Kidney (tissue), 14 donors: ENCODE data around the gene ZC3H11A. TPM values are rescaled to one million over a fixed set of nuclear protein-coding genes. Genes with fewer than 3 reads are reported as not detected.

ENCODE experiments used
- DNase-seq, 5 donors: peaks; one replicate each; pipeline ENCODE4 v3.0.0-alpha.2; 2013 to 2020
- FAIRE-seq: peaks from 2 replicates; lab custom pipeline; 2012; peaks lifted over from hg19 to GRCh38; lab: Jason Lieb, UNC
- H3K27ac ChIP-seq, 2 donors: one replicate each; pipeline ENCODE4 v1.7.0; 2013; ENCODE audit warnings: low read depth in 2 of 2, low read length in 2 of 2, inconsistent platforms in 1 of 2
- H3K27me3 ChIP-seq: one replicate; pipeline ENCODE4 v1.7.1; 2013; ENCODE audit warnings: low read length, inconsistent platforms; ENCODE audit not compliant: control insufficient read depth, insufficient read depth
- H3K36me3 ChIP-seq, 3 donors: one replicate each; pipeline versions ENCODE4 v1.7.0 to v1.7.1; 2013; ENCODE audit warnings: low read length in 3 of 3, control low read depth in 1 of 3, inconsistent platforms in 1 of 3; ENCODE audit not compliant: insufficient read depth in 3 of 3, control insufficient read depth in 2 of 3
- H3K4me1 ChIP-seq, 3 donors: one replicate each; pipeline versions ENCODE4 v1.7.0 to v1.7.1; 2013; ENCODE audit warnings: low read length in 3 of 3, inconsistent platforms in 1 of 3, low read depth in 1 of 3; ENCODE audit not compliant: control insufficient read depth in 2 of 3, insufficient read depth in 2 of 3
- H3K4me3 ChIP-seq, 3 donors: one replicate each; pipeline versions ENCODE4 v1.7.0 to v1.8.1; 2013; ENCODE audit warnings: low read length in 3 of 3, control low read depth in 1 of 3, inconsistent platforms in 1 of 3
- H3K9ac ChIP-seq, 3 donors: one replicate each; pipeline versions ENCODE4 v1.7.0 to v1.7.1; 2013; ENCODE audit warnings: low read length in 3 of 3, control low read depth in 1 of 3, inconsistent platforms in 1 of 3
- H3K9me3 ChIP-seq, 3 donors: one replicate each; pipeline versions ENCODE4 v1.7.0 to v1.7.1; 2013; ENCODE audit warnings: low read length in 3 of 3, control low read depth in 1 of 3, inconsistent platforms in 1 of 3; ENCODE audit not compliant: control insufficient read depth in 2 of 3, insufficient read depth in 1 of 3
- intact Hi-C: fragments of 100-400 bp; cut with DNase I; formaldehyde crosslinking; loops from one replicate; pipeline ENCODE4 v1.11.1; 2022
- polyA plus RNA-seq: library from polyadenylated mRNA; stranded (reverse); fragments of 350-450 nt; fragmentation: Illumina TruSeq; extraction: RNeasy Lipid Tissue Mini Kit (QIAGEN cat#74804); gene quantifications from one replicate; pipeline ENCODE4 v1.2.3, GENCODE V29; 2014; ENCODE audit warnings: low read depth, low replicate concordance; ENCODE audit not compliant: insufficient read depth
- total RNA-seq: library from RNA; stranded (reverse); fragmentation: NEBNext Ultra II Directional; extraction: Animal tissue kit (Norgen Biotek cat#: 25700); gene quantifications from one replicate; pipeline ENCODE4 v1.2.1, GENCODE V29; 2021
- TF ChIP-seq, protein P1 (sequence below): IDR thresholded peaks from 3 replicates; pipeline ENCODE4 v1.5.1; 2012; ENCODE audit warnings: mild to moderate bottlenecking, moderate library complexity, borderline replicate concordance; ENCODE audit not compliant: insufficient read depth; ENCODE audit errors: extremely low read depth
- donor health status: control.
- donor health status: control.
- donor health status: control.
- donor health status: control.
- donor health status: control.
- donor health status: DM: yes; HTN: yes; CAD: no.
- donor health status: Normal renal cell carcinoma (clear cell type).

The ZC3H11A gene
- total and polyA plus RNA-seq, 2 donors from 2014 or later, result 38.6 to 63.4 TPM

DNA sequence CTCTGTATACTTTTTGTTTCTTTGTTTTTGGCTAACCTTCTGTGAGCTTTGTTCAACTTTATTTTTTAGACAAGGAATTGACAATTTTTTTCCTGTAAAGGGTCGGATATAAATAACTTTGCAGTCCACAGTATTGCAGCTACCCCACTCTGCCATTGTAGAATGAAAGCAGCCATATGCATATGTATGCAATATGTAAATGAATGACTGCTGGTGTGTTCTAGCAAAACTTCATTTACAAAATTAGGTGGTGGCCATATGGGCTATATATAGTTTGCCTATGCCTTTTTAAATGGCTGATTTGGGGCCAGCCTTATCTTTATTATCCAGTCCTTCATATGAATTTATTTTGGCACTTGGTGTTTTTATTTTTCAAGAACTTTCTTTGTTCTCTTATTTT is 48.0 kb downstream of the ZC3H11A start:
- Histone ChIP-seq H3K4me3 (no peak overlapping the region), H3K9me3 (no peaks in the 10 kb centered on the region), H3K9ac (no peak overlapping the region), H3K36me3 (peaks cover 6 to 24% (median 6%) of the 10 kb centered on the region in 3 donors), H3K4me1 (peaks cover 0 to 2% (median 0%) of the 10 kb centered on the region in 3 donors), H3K27me3 (no peaks in the 10 kb centered on the region), H3K27ac (no peak overlapping the region)
- TF ChIP-seq, protein P1, sequence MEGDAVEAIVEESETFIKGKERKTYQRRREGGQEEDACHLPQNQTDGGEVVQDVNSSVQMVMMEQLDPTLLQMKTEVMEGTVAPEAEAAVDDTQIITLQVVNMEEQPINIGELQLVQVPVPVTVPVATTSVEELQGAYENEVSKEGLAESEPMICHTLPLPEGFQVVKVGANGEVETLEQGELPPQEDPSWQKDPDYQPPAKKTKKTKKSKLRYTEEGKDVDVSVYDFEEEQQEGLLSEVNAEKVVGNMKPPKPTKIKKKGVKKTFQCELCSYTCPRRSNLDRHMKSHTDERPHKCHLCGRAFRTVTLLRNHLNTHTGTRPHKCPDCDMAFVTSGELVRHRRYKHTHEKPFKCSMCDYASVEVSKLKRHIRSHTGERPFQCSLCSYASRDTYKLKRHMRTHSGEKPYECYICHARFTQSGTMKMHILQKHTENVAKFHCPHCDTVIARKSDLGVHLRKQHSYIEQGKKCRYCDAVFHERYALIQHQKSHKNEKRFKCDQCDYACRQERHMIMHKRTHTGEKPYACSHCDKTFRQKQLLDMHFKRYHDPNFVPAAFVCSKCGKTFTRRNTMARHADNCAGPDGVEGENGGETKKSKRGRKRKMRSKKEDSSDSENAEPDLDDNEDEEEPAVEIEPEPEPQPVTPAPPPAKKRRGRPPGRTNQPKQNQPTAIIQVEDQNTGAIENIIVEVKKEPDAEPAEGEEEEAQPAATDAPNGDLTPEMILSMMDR, result no peak
- DNase-seq (no peak), FAIRE-seq (no peak)
- intact Hi-C loops, result no loop called here

Other genes with a start within 250 kb of the ZC3H11A start
- 67.4 TPM for gene ATP2B4, start 168.8 kb upstream of the ZC3H11A start, total RNA-seq
- gene ATP2B4, start 168.8 kb upstream of the ZC3H11A start, polyA plus RNA-seq, result 19.7 TPM
- 6.9 TPM for gene LAX1, start 30.4 kb upstream of the ZC3H11A start, total RNA-seq
- gene LAX1, start 30.4 kb upstream of the ZC3H11A start, polyA plus RNA-seq, result not detected
- gene ZBED6, start within 50 bp of the ZC3H11A start, total RNA-seq, result 37.2 TPM
- 0.15 TPM for gene ZBED6, start within 50 bp of the ZC3H11A start, polyA plus RNA-seq
- gene SNRPE, start 66.0 kb downstream of the ZC3H11A start, total RNA-seq, result 92.7 TPM
- 169 TPM for gene SNRPE, start 66.0 kb downstream of the ZC3H11A start, polyA plus RNA-seq